Psoas muscle (tissue), 8 donors: ENCODE data around the gene ZIC1. TPM values are rescaled to one million over a fixed set of nuclear protein-coding genes. Genes with fewer than 3 reads are reported as not detected.

Source experiments
- ATAC-seq, 4 donors: fragments of 200-7000 bp; cut with Tn5 transposase; one replicate each; pipeline ENCODE4 v1.9.1; 2020; ENCODE audit warnings: moderate library complexity in 3 of 4, mild to moderate bottlenecking in 2 of 4
- DNase-seq, 2 donors: peaks; one replicate each; pipeline ENCODE4 v3.0.0-alpha.2; 2020
- H3K27ac ChIP-seq: fragments of 200-600 bp; one replicate; pipeline ENCODE4 v1.8.0; 2022
- H3K27me3 ChIP-seq, 3 donors: fragments of 200-600 bp in 1 of 3; one replicate each; pipeline versions ENCODE4 v1.6.1 to v1.8.0; 2013 to 2022; ENCODE audit warnings: low read length in 2 of 3, mild to moderate bottlenecking in 2 of 3, moderate library complexity in 1 of 3; ENCODE audit not compliant: insufficient read depth in 3 of 3
- H3K36me3 ChIP-seq, 2 donors: fragments of 200-600 bp in 1 of 2; one replicate each; pipeline versions ENCODE4 v1.6.1 to v1.8.0; 2013 to 2022; ENCODE audit warnings: low read depth in 1 of 2, mild to moderate bottlenecking in 1 of 2, moderate library complexity in 1 of 2; ENCODE audit not compliant: insufficient read depth in 1 of 2
- H3K4me1 ChIP-seq: fragments of 200-600 bp; one replicate; pipeline ENCODE4 v1.8.0; 2022
- H3K4me3 ChIP-seq: fragments of 200-600 bp; one replicate; pipeline ENCODE4 v1.8.0; 2022; ENCODE audit warnings: mild to moderate bottlenecking
- H3K9me3 ChIP-seq: fragments of 200-600 bp; one replicate; pipeline ENCODE4 v1.8.0; 2022
- CTCF ChIP-seq: fragments of 200-600 bp; IDR thresholded peaks from one replicate; pipeline ENCODE4 v1.8.0; 2022; ENCODE audit warnings: antibody characterized with exemption
- WGBS, 3 donors: extraction: QIAGEN DNeasy Blood & Tissue Kit; methylation state at CpG; one replicate each; pipeline versions ENCODE4 v1.1.6 to v1.1.7; 2013; 5-methylcytosine and 5-hydroxymethylcytosine counted together
- intact Hi-C, 2 donors: fragments of 100-400 bp; cut with DNase I; formaldehyde crosslinking; loops; one replicate each; pipeline versions ENCODE4 v1.11.0 to v1.14.2; 2022
- polyA plus RNA-seq, 3 donors: library from polyadenylated mRNA; stranded (reverse); fragments of 200-250 nt; gene quantifications; one replicate each; pipeline ENCODE4 v1.2.3, GENCODE V29; 2013
- total RNA-seq, 4 donors: library from RNA; stranded (reverse); fragmentation: NEBNext Ultra II Directional in 2 of 4; extraction: Animal tissue kit (Norgen Biotek cat#: 25700) in 2 of 4; gene quantifications; one replicate each; pipeline versions ENCODE4 v1.2.1 to v1.2.4, GENCODE V29; 2021 to 2023
- donor health status: healthy with polysubstance abuse.
- donor health status: DM: no; HTN: no; CAD: no; lungs with moderate emphysema.
- donor health status: Bipolar disorder and iron deficiency.
- donor health status: healthy.
- donor health status: DM: yes; HTN: yes; CAD: no.
- donor health status: DM: no; HTN: no; CAD: no.
- donor health status: DM: no; HTN: no; CAD: no.
- donor health status: DM: yes; HTN: yes; CAD: no.

The ZIC1 gene
- total and polyA plus RNA-seq, 7 donors: 2.3 to 10.2 (median 4.5) TPM

GRCh38 chr3:147387291-147387884 lies 21.8 kb upstream of the ZIC1 start:
- Histone ChIP-seq H3K27me3 (peaks cover 0 to 49% (median 8%) of the 10 kb centered on the region in 3 donors), H3K9me3 (no peaks in the 10 kb centered on the region), H3K36me3 (no peaks in the 10 kb centered on the region), H3K4me1 (no peaks in the 10 kb centered on the region), H3K27ac (no peak overlapping the region), H3K4me3 (no peak overlapping the region)
- DNase-seq (no peak), ATAC-seq (no peak)
- WGBS, 3 donors: 49 to 72% (median 64%) methylated on average over 10 of the region's 10 CpGs
- no peak for TF ChIP-seq CTCF
- intact Hi-C loops: no loop called here

- DNase-seq (no peak), ATAC-seq (no peak)
- H3K4me3 ChIP-seq: no peak overlapping the region
- H3K4me1 ChIP-seq: no peaks in the 10 kb centered on the region
- no peaks in the 10 kb centered on the region for H3K9me3 ChIP-seq
- TF ChIP-seq CTCF: no peak
- H3K36me3 ChIP-seq: no peaks in the 10 kb centered on the region
- H3K27ac ChIP-seq: no peak overlapping the region
- WGBS, 3 donors: 55 to 66% (median 61%) methylated on average over 36 of the region's 36 CpGs
- peaks cover 0 to 54% (median 8%) of the 10 kb centered on the region in 3 donors for H3K27me3 ChIP-seq
- intact Hi-C loops: no loop called here
Observed at GRCh38 chr3:147387885-147388699, 21.1 kb upstream of the ZIC1 start.

GRCh38 chr3:147388700-147389580 lies 20.2 kb upstream of the ZIC1 start:
- Histone ChIP-seq H3K9me3 (no peaks in the 10 kb centered on the region), H3K4me3 (no peak overlapping the region), H3K27ac (no peak overlapping the region), H3K4me1 (no peaks in the 10 kb centered on the region), H3K27me3 (peaks cover 0 to 59% (median 8%) of the 10 kb centered on the region in 3 donors), H3K36me3 (no peaks in the 10 kb centered on the region)
- WGBS, 3 donors: 49 to 63% (median 61%) methylated on average over 25 of the region's 25 CpGs
- DNase-seq (no peak), ATAC-seq (no peak)
- no peak for TF ChIP-seq CTCF
- intact Hi-C loops: no loop called here

GRCh38 chr3:147389717-147390116 lies 19.4 kb upstream of the ZIC1 start:
- Histone ChIP-seq H3K27me3 (peaks cover 0 to 59% (median 6%) of the 10 kb centered on the region in 3 donors), H3K36me3 (no peaks in the 10 kb centered on the region), H3K4me1 (no peaks in the 10 kb centered on the region), H3K9me3 (no peaks in the 10 kb centered on the region), H3K27ac (no peak overlapping the region), H3K4me3 (no peak overlapping the region)
- TF ChIP-seq CTCF: no peak
- 55 to 66% (median 61%) methylated on average over 12 of the region's 12 CpGs for WGBS, 3 donors
- DNase-seq (no peak), ATAC-seq (no peak)
- intact Hi-C loops: no loop called here
